EL (cell line): Measurements from ENCODE around the gene C3orf70.

Experiments
- DNase-seq: peaks from one replicate; pipeline ENCODE4 v3.0.0-alpha.2; 2016

C3orf70 gene

GRCh38 chr3:185152410-185153170 is at the start of gene C3orf70:
Gene C3orf70, minus strand, starts transcription at chr3:185153060. Its CDS starts 237 bp downstream, at chr3:185152823.
- peak; percentile 57 for DNase-seq

- peak; percentile 88 for DNase-seq
Observed at GRCh38 chr3:185200639-185201038, 47.8 kb upstream of the C3orf70 start.

- DNase-seq, result no peak
Observed at GRCh38 chr3:185199671-185200070, 46.8 kb upstream of the C3orf70 start.

- peak; percentile 12 for DNase-seq
Observed at GRCh38 chr3:185199206-185199605, 46.3 kb upstream of the C3orf70 start.

GRCh38 chr3:185197068-185197467 is 44.2 kb upstream of the C3orf70 start:
- DNase-seq, result no peak

- no peak for DNase-seq
Observed at GRCh38 chr3:185195652-185196051, 42.8 kb upstream of the C3orf70 start.

- no peak for DNase-seq
Observed at GRCh38 chr3:185188816-185189215, 36.0 kb upstream of the C3orf70 start.

- DNase-seq, result no peak
Observed at GRCh38 chr3:185187391-185187790, 34.5 kb upstream of the C3orf70 start.

GRCh38 chr3:185176750-185177359 is 24.0 kb upstream of the C3orf70 start:
- DNase-seq, result peak; percentile 51

- DNase-seq, result peak; percentile 20
Observed at GRCh38 chr3:185175370-185175987, 22.6 kb upstream of the C3orf70 start.

GRCh38 chr3:185172086-185173049 is 19.5 kb upstream of the C3orf70 start:
- DNase-seq, result no peak

GRCh38 chr3:185164428-185165217 is 11.8 kb upstream of the C3orf70 start:
- DNase-seq, result no peak

GRCh38 chr3:185162634-185163033 is 9.8 kb upstream of the C3orf70 start:
- DNase-seq, result peak; percentile 8

- no peak for DNase-seq
Observed at GRCh38 chr3:185161761-185162160, 8.9 kb upstream of the C3orf70 start.

GRCh38 chr3:185157347-185157746 is 4.5 kb upstream of the C3orf70 start:
- DNase-seq, result no peak

GRCh38 chr3:185155678-185156077 is 2.8 kb upstream of the C3orf70 start:
- DNase-seq, result no peak

- no peak for DNase-seq
Observed at GRCh38 chr3:185153861-185154629, 1.2 kb upstream of the C3orf70 start.

- no peak for DNase-seq
Observed at GRCh38 chr3:185153171-185153771, 411 bp upstream of the C3orf70 start.

GRCh38 chr3:185151964-185152409 is 873 bp downstream of the C3orf70 start:
- no peak for DNase-seq

- no peak for DNase-seq
Observed at GRCh38 chr3:185151101-185151963, 1.5 kb downstream of the C3orf70 start.
